GM20000 (cell line): ENCODE results near the gene TAS1R3.

Source experiments
- DNase-seq: peaks from one replicate; pipeline ENCODE4 v3.0.0; 2012; ENCODE audit warnings: low spot score
- CTCF ChIP-seq: IDR thresholded peaks from 2 replicates; pipeline ENCODE4 v1.5.1; 2012; ENCODE audit warnings: mild to moderate bottlenecking, control low read depth; ENCODE audit errors: extremely low read depth, missing control alignments

The TAS1R3 gene

GRCh38 chr1:1331068-1331965, at the start of gene TAS1R3:
Gene TAS1R3, plus strand, starts transcription at chr1:1331280. Its CDS starts 66 bp downstream, at chr1:1331346.
- no peak for TF ChIP-seq CTCF
- DNase-seq = peak; percentile 33

GRCh38 chr1:1281533-1282321, 49.4 kb upstream of the TAS1R3 start:
- DNase-seq = no peak
- no peak for TF ChIP-seq CTCF

GRCh38 chr1:1282998-1283397, 48.1 kb upstream of the TAS1R3 start:
- no peak for TF ChIP-seq CTCF
- no peak for DNase-seq

- peak; percentile 84 for DNase-seq
- TF ChIP-seq CTCF = no peak
Observed at GRCh38 chr1:1283821-1284220, 47.3 kb upstream of the TAS1R3 start.

- TF ChIP-seq CTCF = no peak
Observed at GRCh38 chr1:1284221-1285101, 46.6 kb upstream of the TAS1R3 start.

GRCh38 chr1:1285102-1285571, 45.9 kb upstream of the TAS1R3 start:
- TF ChIP-seq CTCF = no peak
- DNase-seq = no peak

More at GRCh38 chr1:1284221-1285101, 46.6 kb upstream of the TAS1R3 start:
- no peak for DNase-seq
